Posterior vena cava (tissue), 2 donors: ENCODE measurements around the gene CACNA2D2. TPM values are rescaled to one million over a fixed set of nuclear protein-coding genes. Genes with fewer than 3 reads are reported as not detected.
A peak's percentile ranks its signal among the peaks of the same experiment; 100 is the strongest.

Experiments used
- DNase-seq: peaks from one replicate; pipeline ENCODE4 v3.0.0-alpha.2; 2020; ENCODE audit warnings: low spot score
- intact Hi-C, 2 donors: fragments of 100-400 bp; cut with DNase I; formaldehyde crosslinking; loops; one replicate each; pipeline versions ENCODE4 v1.14.1 to v1.14.2; 2022 to 2023
- total RNA-seq, 2 donors: library from RNA; stranded (reverse); fragmentation: NEBNext Ultra II Directional; extraction: Animal tissue kit (Norgen Biotek cat#: 25700); gene quantifications; one replicate each; pipeline ENCODE4 v1.2.1, GENCODE V29; 2021
- donor health status: DM: yes; HTN: yes; CAD: no.
- donor health status: DM: yes; HTN: yes; CAD: no.

Gene CACNA2D2
- total RNA-seq, 2 donors from 2014 or later, result 2.0 to 2.6 TPM

- intact Hi-C loops, result no loop called here
- no peak for DNase-seq
These were observed 60.4 kb downstream of the CACNA2D2 start for GRCh38 chr3:50442945-50443579.

- intact Hi-C loops, result no loop called here
- DNase-seq, result no peak
These were observed 61.8 kb downstream of the CACNA2D2 start for GRCh38 chr3:50441424-50442217.

- intact Hi-C loops, result no loop called here
- peak; percentile 91 for DNase-seq
These were observed 67.2 kb downstream of the CACNA2D2 start for GRCh38 chr3:50436114-50436674.

- intact Hi-C loops, result loop anchor here (1.0 to 2.0 kb wide), 2 partner anchors 106 to 107 kb away; no protein-coding TSS in a partner anchor
- no peak for DNase-seq
These were observed 67.9 kb downstream of the CACNA2D2 start for GRCh38 chr3:50435371-50436113.

DNA sequence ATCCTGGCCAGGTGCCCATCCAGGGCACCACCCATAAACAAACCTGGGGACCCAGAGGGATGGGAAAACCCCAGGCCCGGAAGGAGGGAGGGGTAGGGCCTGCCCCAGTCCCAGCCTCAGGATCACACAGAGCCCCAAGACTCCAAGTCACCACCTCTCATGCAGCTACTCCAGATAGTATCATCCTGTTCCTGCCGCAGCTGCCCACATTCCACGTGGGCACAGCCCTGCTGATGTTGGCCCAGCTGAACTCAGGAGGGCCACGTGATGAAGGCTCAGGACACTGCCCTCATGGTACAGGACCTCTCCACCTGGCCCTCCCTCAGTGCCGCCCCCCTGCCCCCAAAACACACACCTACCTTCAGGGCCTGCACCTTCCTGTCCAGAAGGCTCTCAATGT lies 69.5 kb downstream of the CACNA2D2 start:
- intact Hi-C loops, result loop anchor here in 1 of 2 donors (2.0 kb wide), 1 partner anchor 109 kb away; no protein-coding TSS in a partner anchor
- DNase-seq, result no peak

- no peak for DNase-seq
- intact Hi-C loops, result no loop called here
These were observed 72.4 kb downstream of the CACNA2D2 start for GRCh38 chr3:50430950-50431435.

- intact Hi-C loops, result no loop called here
- DNase-seq, result no peak
These were observed 73.2 kb downstream of the CACNA2D2 start for GRCh38 chr3:50430191-50430590.

DNA sequence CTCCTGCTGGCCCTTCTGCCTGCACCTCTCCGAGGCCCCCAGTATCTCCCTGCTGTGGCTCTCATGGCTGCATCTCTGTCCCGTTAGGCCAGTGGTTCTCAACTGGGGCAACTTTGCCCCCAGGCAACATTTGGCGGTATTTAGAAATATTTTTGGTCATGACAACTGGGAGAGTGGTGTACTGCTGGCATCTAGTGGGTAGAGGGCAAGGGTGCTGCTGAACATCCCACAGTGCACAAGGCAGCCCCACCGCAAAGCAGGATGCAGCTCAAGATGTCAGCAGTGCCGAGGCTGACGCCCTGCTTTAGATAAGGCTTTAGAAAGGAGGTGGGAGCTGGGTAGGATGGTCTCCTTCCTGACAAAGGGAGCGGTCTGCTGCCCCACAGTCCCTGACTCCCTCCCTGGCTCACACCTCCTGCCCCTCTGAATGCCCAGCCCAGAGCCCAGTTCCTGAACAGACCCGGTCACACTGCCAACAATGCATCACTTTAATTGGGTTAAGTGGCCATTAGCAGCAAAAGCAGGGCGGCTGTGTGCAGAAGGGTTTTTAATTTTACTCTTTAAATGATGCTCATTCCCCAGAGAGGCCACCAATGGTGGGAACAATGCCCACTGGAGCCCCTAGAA lies 75.3 kb downstream of the CACNA2D2 start:
- intact Hi-C loops, result no loop called here
- DNase-seq, result no peak

- intact Hi-C loops, result no loop called here
- DNase-seq, result no peak
These were observed 76.2 kb downstream of the CACNA2D2 start for GRCh38 chr3:50427217-50427616.

DNA sequence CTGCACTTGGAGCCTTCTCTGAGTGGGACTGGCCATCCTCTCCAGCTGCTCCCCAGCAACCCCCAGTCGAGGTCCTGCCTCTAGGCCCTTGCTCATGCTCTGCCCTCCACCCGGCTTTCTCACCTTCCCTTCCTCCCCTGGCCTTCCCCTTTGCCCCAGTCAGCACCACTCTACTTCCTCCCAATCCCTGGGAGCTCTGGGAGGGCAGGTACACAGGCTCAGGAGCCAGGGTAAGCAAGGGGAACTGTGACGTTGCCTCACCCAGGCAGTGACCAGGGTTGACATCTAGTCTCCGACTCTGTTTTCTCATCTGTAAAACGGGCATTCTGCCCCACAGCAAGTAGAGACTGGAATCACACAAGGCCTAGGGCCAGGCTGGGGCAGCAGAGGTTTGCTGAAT lies 77.5 kb downstream of the CACNA2D2 start:
- intact Hi-C loops, result no loop called here
- no peak for DNase-seq

DNA sequence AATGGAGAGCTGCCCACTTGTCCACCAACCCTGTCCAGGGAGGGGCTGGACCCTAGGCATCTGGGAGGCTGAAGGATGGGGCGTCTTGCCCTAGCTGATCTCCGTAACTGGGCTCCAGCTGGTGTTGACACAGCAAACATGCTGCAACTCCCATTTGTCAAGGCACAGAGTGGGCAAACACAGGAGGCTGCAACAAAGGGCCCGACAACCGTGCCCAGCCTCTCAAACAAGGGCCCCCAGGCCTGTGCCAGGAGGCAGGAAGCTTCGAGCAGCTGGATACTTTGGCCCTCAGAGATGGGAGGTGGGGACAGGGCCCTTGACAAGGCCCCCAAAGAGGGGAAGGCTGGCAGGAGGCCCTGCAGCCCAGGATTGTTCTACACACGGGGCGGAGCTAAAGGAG lies 79.9 kb downstream of the CACNA2D2 start:
- intact Hi-C loops, result no loop called here
- DNase-seq, result no peak

- DNase-seq, result no peak
- intact Hi-C loops, result no loop called here
These were observed 81.3 kb downstream of the CACNA2D2 start for GRCh38 chr3:50422153-50422552.

- intact Hi-C loops, result loop anchor here in 1 of 2 donors (1.0 kb wide), 1 partner anchor 54 kb away; no protein-coding TSS in a partner anchor
- DNase-seq, result no peak
These were observed 83.7 kb downstream of the CACNA2D2 start for GRCh38 chr3:50419595-50420370.

GRCh38 chr3:50418850-50419249 lies 84.6 kb downstream of the CACNA2D2 start:
- no peak for DNase-seq
- intact Hi-C loops, result loop anchor here in 1 of 2 donors (1.0 kb wide), 1 partner anchor 54 kb away; no protein-coding TSS in a partner anchor

DNA sequence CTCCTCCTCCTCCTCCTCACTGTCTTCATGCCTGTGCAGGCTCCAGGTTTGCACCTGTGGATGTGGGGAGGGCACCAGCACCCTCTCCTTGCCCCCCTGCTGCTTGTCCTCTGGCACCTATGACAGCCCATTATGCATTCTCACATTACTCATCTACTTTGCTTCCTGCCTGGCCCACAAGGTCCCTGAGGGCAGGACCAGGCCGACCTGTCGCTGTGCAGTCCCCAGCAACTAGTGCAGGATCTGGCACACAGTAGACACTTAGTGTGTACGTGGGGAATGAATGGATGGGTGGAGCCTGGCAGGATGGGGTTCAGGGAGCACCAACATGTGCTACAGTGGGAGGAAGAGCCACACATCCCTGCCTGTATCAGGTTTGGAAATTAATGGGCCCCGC lies 85.8 kb downstream of the CACNA2D2 start:
- DNase-seq, result no peak
- intact Hi-C loops, result no loop called here

DNA sequence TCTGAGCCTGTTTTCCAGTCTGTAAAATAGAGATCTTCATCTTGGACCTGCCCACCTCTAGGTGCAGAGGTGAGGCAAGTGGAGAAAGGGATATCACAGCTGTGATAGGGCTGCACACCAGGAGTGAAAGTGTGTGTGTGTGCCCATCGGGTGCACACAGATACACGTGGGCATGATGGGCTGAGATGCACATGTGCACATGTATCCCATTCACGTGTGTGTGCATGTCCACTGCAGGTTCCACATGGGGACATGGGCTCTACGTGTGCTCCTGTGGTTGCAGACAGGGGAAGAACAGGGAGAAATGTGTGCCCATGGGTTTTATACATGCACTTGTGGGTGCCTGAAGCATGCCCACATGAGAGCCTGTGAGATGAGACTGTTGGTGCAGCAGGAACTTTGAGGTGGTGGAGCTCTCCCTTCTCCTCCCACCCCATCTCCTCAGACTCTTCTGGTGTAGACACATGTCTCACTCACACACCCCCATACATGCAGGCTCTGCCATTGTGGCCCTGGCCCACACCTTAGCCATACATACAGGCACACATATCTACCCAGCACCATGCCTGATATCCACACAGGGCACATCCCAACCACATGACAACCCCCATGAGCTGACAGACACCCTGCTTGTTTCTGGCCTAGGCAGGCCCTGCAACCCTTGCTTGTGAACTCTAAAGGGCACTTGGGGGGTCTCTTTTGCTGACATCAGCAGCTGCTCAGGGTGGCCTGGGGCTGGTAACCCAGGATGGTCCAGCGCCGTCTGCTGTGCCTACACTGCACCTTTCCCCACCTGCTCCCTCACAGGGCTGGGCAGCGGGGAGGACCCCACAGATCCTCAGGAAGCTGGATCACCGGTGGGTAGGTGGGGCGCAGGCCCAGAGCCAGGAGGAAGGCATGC lies 86.4 kb downstream of the CACNA2D2 start:
- DNase-seq, result no peak
- intact Hi-C loops, result no loop called here

DNA sequence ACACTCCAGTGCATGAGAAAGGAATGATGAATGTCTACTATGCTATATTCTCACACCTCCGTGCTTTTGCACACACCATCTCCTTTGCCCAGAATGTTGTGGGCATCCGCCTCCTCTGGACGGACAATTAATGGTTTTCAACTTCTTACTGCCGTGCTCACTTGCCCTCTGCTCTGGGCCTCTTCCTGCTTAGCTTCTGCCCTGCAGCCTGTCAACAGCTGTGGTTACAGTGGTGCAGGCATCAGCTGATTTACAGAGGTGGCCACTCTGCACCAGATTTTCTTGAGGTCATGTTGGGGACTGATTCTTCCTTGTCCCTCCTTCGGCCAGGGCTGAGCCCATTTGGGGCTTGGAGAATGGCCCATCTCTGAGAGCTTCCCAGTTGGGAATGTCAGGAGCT lies 87.6 kb downstream of the CACNA2D2 start:
- intact Hi-C loops, result no loop called here
- DNase-seq, result no peak
